ENCODE measurements around the gene CHCHD6.

GRCh38 chr3:126676919-126677705 lies 26.9 kb upstream of the CHCHD6 start:
- no peak for TF ChIP-seq BHLHE40 (IDR thresholded peaks at IDR 0.05; ENCODE audit: borderline replicate concordance)
- no peak for TF ChIP-seq PKNOX1 (IDR thresholded peaks at IDR 0.05)
- TF ChIP-seq TARDBP (IDR thresholded peaks at IDR 0.05): no peak
- no peak for TF ChIP-seq FOXM1 (IDR thresholded peaks at IDR 0.05; ENCODE audit: borderline replicate concordance)
- TF ChIP-seq HDGF (IDR thresholded peaks at IDR 0.05; ENCODE audit: borderline replicate concordance): no peak
- no peak for TF ChIP-seq ARNT (IDR thresholded peaks at IDR 0.05)
- no peak for TF ChIP-seq SP1 (IDR thresholded peaks at IDR 0.05)

Measured in HEK293T (cell line).